Hepatocyte (in vitro differentiated cells): ENCODE results near the gene TMEM147. TPM values are rescaled to one million over a fixed set of nuclear protein-coding genes. Genes with fewer than 3 reads are reported as not detected.
A peak's percentile ranks its signal among the peaks of the same experiment; 100 is the strongest.
"Not testable (repeated sequence)": the region's sequence is repeated elsewhere in the genome, so short reads cannot be mapped to it uniquely, and the experiment has no call there.

ENCODE experiments used
- DNase-seq: peaks from one replicate; pipeline ENCODE4 v3.0.0-alpha.2; 2016; ENCODE audit warnings: low spot score
- H2AFZ ChIP-seq: fragments of 200-600 bp; sonication (generic); 2 replicates; pipeline ENCODE4 v1.6.0; 2016; ENCODE audit warnings: antibody characterized with exemption, mild to moderate bottlenecking
- H3K27ac ChIP-seq: fragments of 200-600 bp; sonication (generic); 2 replicates; pipeline ENCODE4 v1.5.1; 2016; ENCODE audit warnings: mild to moderate bottlenecking
- H3K27me3 ChIP-seq: fragments of 200-600 bp; sonication (generic); 2 replicates; pipeline ENCODE4 v1.6.1; 2016
- H3K36me3 ChIP-seq: fragments of 200-600 bp; sonication (generic); replicated peaks from 2 replicates; pipeline ENCODE4 v1.5.1; 2016; ENCODE audit warnings: low read depth; ENCODE audit not compliant: insufficient read depth
- H3K4me1 ChIP-seq: fragments of 200-600 bp; sonication (generic); 2 replicates; pipeline ENCODE4 v1.5.1; 2016; ENCODE audit warnings: mild to moderate bottlenecking, moderate library complexity; ENCODE audit not compliant: insufficient read depth
- H3K4me2 ChIP-seq: fragments of 200-600 bp; sonication (generic); 2 replicates; pipeline ENCODE4 v1.6.0; 2016
- H3K4me3 ChIP-seq: fragments of 200-600 bp; sonication (generic); 2 replicates; pipeline ENCODE4 v1.5.1; 2016; ENCODE audit warnings: mild to moderate bottlenecking
- H3K79me2 ChIP-seq: fragments of 200-600 bp; sonication (generic); 2 replicates; pipeline ENCODE4 v1.6.0; 2017; ENCODE audit warnings: mild to moderate bottlenecking
- H3K9me2 ChIP-seq: fragments of 200-600 bp; sonication (generic); replicated peaks from 2 replicates; pipeline ENCODE4 v1.6.0; 2017; ENCODE audit warnings: mild to moderate bottlenecking; ENCODE audit not compliant: insufficient read depth
- H3K9me3 ChIP-seq: fragments of 200-600 bp; sonication (generic); 2 replicates; pipeline ENCODE4 v1.5.1; 2016; ENCODE audit warnings: low read depth, mild to moderate bottlenecking
- H4K20me1 ChIP-seq: fragments of 200-600 bp; sonication (generic); 2 replicates; pipeline ENCODE4 v1.6.0; 2016; ENCODE audit warnings: mild to moderate bottlenecking; ENCODE audit not compliant: insufficient read depth, poor library complexity, severe bottlenecking
- CTCF ChIP-seq: fragments of 200-600 bp; sonication (generic); IDR thresholded peaks from 2 replicates; pipeline ENCODE4 v1.5.1; 2016; ENCODE audit warnings: antibody characterized with exemption, mild to moderate bottlenecking; ENCODE audit not compliant: poor library complexity
- EZH2 ChIP-seq: fragments of 200-600 bp; sonication (generic); IDR thresholded peaks from 2 replicates; pipeline ENCODE4 v1.6.1; 2016; ENCODE audit warnings: antibody characterized with exemption, mild to moderate bottlenecking, borderline replicate concordance
- EZH2phosphoT487 ChIP-seq: fragments of 200-600 bp; sonication (generic); IDR thresholded peaks from one replicate; pipeline ENCODE4 v1.6.1; 2018; ENCODE audit warnings: antibody characterized with exemption, mild to moderate bottlenecking, low read depth, moderate library complexity; ENCODE audit not compliant: unreplicated experiment, severe bottlenecking
- WGBS: methylation state at CpG from one replicate; pipeline ENCODE4 v1.1.6; 2016; ENCODE audit warnings: low lambda C conversion rate; ENCODE audit errors: missing lambda C conversion rate; 5-methylcytosine and 5-hydroxymethylcytosine counted together
- polyA plus RNA-seq: library from polyadenylated mRNA; unstranded; fragments of >200 nt; fragmentation: Nextera tagmentation; extraction: Ambion mirVana; gene quantifications from 2 replicates; pipeline ENCODE4 v1.2.1, GENCODE V29; 2016
- total RNA-seq: library from RNA; depleted of rRNA; stranded (reverse); fragments of >200 nt; gene quantifications from 2 replicates; pipeline ENCODE4 v1.2.3, GENCODE V29; 2014

The TMEM147 gene
- total and polyA plus RNA-seq, 2 experiments from 2014 or later: 115 to 287 TPM

- Histone ChIP-seq H2AFZ (no peak overlapping the region), H3K4me1 (no peaks in the 10 kb centered on the region), H3K4me3 (no peak overlapping the region), H3K27ac (no peak overlapping the region), H3K27me3 (no peaks in the 10 kb centered on the region), H3K4me2 (no peak overlapping the region), H3K36me3 (no peaks in the 10 kb centered on the region), H3K79me2 (no peaks in the 10 kb centered on the region), H3K9me2 (no peaks in the 10 kb centered on the region), H4K20me1 (no peaks in the 10 kb centered on the region), H3K9me3 (no peaks in the 10 kb centered on the region)
- 34% methylated on average over 8 of the region's 8 CpGs for WGBS
- TF ChIP-seq EZH2phosphoT487: no peak
- peak; percentile 67 for TF ChIP-seq CTCF
- peak; percentile 64 for DNase-seq
Observed at GRCh38 chr19:35592226-35592625, 46.8 kb downstream of the TMEM147 start.

- DNase-seq, H4K20me1 ChIP-seq, H3K4me2 ChIP-seq, H3K4me1 ChIP-seq, H3K36me3 ChIP-seq, H3K9me2 ChIP-seq, H3K79me2 ChIP-seq, H3K9me3 ChIP-seq, H2AFZ ChIP-seq, H3K27ac ChIP-seq, H3K27me3 ChIP-seq, H3K4me3 ChIP-seq: not testable (repeated sequence)
- 93% methylated on average over 3 of the region's 3 CpGs for WGBS
Observed at GRCh38 chr19:35595026-35595425, 49.6 kb downstream of the TMEM147 start.

GRCh38 chr19:35595928-35596327 lies 50.5 kb downstream of the TMEM147 start:
- Histone ChIP-seq H3K27me3 (no peaks in the 10 kb centered on the region), H3K9me3 (no peaks in the 10 kb centered on the region), H3K4me3 (no peak overlapping the region), H3K9me2 (no peaks in the 10 kb centered on the region), H2AFZ (no peak overlapping the region), H3K36me3 (no peaks in the 10 kb centered on the region), H3K4me1 (no peaks in the 10 kb centered on the region), H3K79me2 (no peaks in the 10 kb centered on the region), H4K20me1 (no peaks in the 10 kb centered on the region), H3K27ac (no peak overlapping the region), H3K4me2 (no peak overlapping the region)
- WGBS: 95% methylated on average over 1 of the region's 1 CpG
- DNase-seq: no peak
- TF ChIP-seq EZH2phosphoT487: no peak

GRCh38 chr19:35596366-35596999 lies 51.1 kb downstream of the TMEM147 start:
- no peak overlapping the region for H3K4me2 ChIP-seq
- H3K9me2 ChIP-seq: no peaks in the 10 kb centered on the region
- no peaks in the 10 kb centered on the region for H3K9me3 ChIP-seq
- TF ChIP-seq EZH2phosphoT487 (no peak), EZH2 (no peak), CTCF (no peak)
- 81% methylated on average over 4 of the region's 4 CpGs for WGBS
- no peak for DNase-seq
- H3K4me1 ChIP-seq: no peaks in the 10 kb centered on the region
- H3K79me2 ChIP-seq: no peaks in the 10 kb centered on the region
- no peaks in the 10 kb centered on the region for H3K27me3 ChIP-seq
- H3K4me3 ChIP-seq: no peak overlapping the region
- H3K36me3 ChIP-seq: no peaks in the 10 kb centered on the region
- no peak overlapping the region for H3K27ac ChIP-seq
- H4K20me1 ChIP-seq: no peaks in the 10 kb centered on the region
- H2AFZ ChIP-seq: no peak overlapping the region

Other genes with a start within 250 kb of the TMEM147 start
- 1.6 and 3.5 TPM in 2 replicates for gene CD22, start 216.4 kb upstream of the TMEM147 start, total RNA-seq
- gene CD22, start 216.4 kb upstream of the TMEM147 start, polyA plus RNA-seq: 1.9 TPM in 1 of 2 replicates, not detected in the other
- not detected in 2 replicates for gene FFAR1, start 197.7 kb upstream of the TMEM147 start, total RNA-seq
- not detected in 2 replicates for gene FFAR1, start 197.7 kb upstream of the TMEM147 start, polyA plus RNA-seq
- 0.80 and 1.6 TPM in 2 replicates for gene FFAR3, start 187.2 kb upstream of the TMEM147 start, total RNA-seq
- 2.4 TPM in 1 of 2 replicates, not detected in the other for gene FFAR3, start 187.2 kb upstream of the TMEM147 start, polyA plus RNA-seq
- gene GPR42, start 174.6 kb upstream of the TMEM147 start, total RNA-seq: not detected in 2 replicates
- 0.17 TPM in 1 of 2 replicates, not detected in the other for gene GPR42, start 174.6 kb upstream of the TMEM147 start, polyA plus RNA-seq
- 0.16 and 0.20 TPM in 2 replicates for gene FFAR2, start 97.4 kb upstream of the TMEM147 start, total RNA-seq
- gene FFAR2, start 97.4 kb upstream of the TMEM147 start, polyA plus RNA-seq: 0.64 TPM in 1 of 2 replicates, not detected in the other
- 1.6 and 2.7 TPM in 2 replicates for gene KRTDAP, start 55.2 kb upstream of the TMEM147 start, total RNA-seq
- gene KRTDAP, start 55.2 kb upstream of the TMEM147 start, polyA plus RNA-seq: 0.97 and 1.6 TPM in 2 replicates
- gene DMKN, start 32.0 kb upstream of the TMEM147 start, total RNA-seq: 57.0 and 64.1 TPM in 2 replicates
- 99.5 and 111 TPM in 2 replicates for gene DMKN, start 32.0 kb upstream of the TMEM147 start, polyA plus RNA-seq
- 0.40 TPM in 1 of 2 replicates, not detected in the other for gene SBSN, start 17.3 kb upstream of the TMEM147 start, total RNA-seq
- gene SBSN, start 17.3 kb upstream of the TMEM147 start, polyA plus RNA-seq: 0.19 and 0.66 TPM in 2 replicates
- gene GAPDHS, start 12.2 kb upstream of the TMEM147 start, total RNA-seq: not detected in 2 replicates
- not detected in 2 replicates for gene GAPDHS, start 12.2 kb upstream of the TMEM147 start, polyA plus RNA-seq
- gene ATP4A, start 18.0 kb downstream of the TMEM147 start, total RNA-seq: 5.0 and 6.4 TPM in 2 replicates
- gene ATP4A, start 18.0 kb downstream of the TMEM147 start, polyA plus RNA-seq: 3.5 and 5.1 TPM in 2 replicates
- not detected in 2 replicates for gene PMIS2, start 40.5 kb downstream of the TMEM147 start, total RNA-seq
- not detected in 2 replicates for gene PMIS2, start 40.5 kb downstream of the TMEM147 start, polyA plus RNA-seq
- 4.9 and 6.3 TPM in 2 replicates for gene HAUS5, start 67.1 kb downstream of the TMEM147 start, total RNA-seq
- gene HAUS5, start 67.1 kb downstream of the TMEM147 start, polyA plus RNA-seq: 12.6 and 15.4 TPM in 2 replicates
- 43.3 and 43.6 TPM in 2 replicates for gene RBM42, start 83.4 kb downstream of the TMEM147 start, total RNA-seq
- 113 and 125 TPM in 2 replicates for gene RBM42, start 83.4 kb downstream of the TMEM147 start, polyA plus RNA-seq
- 1.0 and 1.4 TPM in 2 replicates for gene ETV2, start 96.1 kb downstream of the TMEM147 start, total RNA-seq
- 0.79 and 3.5 TPM in 2 replicates for gene ETV2, start 96.1 kb downstream of the TMEM147 start, polyA plus RNA-seq
- gene COX6B1, start 102.7 kb downstream of the TMEM147 start, total RNA-seq: 586 and 603 TPM in 2 replicates
- 635 and 692 TPM in 2 replicates for gene COX6B1, start 102.7 kb downstream of the TMEM147 start, polyA plus RNA-seq
- gene UPK1A, start 120.9 kb downstream of the TMEM147 start, total RNA-seq: 3.6 and 7.8 TPM in 2 replicates
- gene UPK1A, start 120.9 kb downstream of the TMEM147 start, polyA plus RNA-seq: 19.6 and 27.5 TPM in 2 replicates
- not detected in 2 replicates for gene ZBTB32, start 158.9 kb downstream of the TMEM147 start, total RNA-seq
- gene ZBTB32, start 158.9 kb downstream of the TMEM147 start, polyA plus RNA-seq: 0.11 and 0.80 TPM in 2 replicates
- 6.9 and 12.8 TPM in 2 replicates for gene KMT2B, start 172.4 kb downstream of the TMEM147 start, total RNA-seq
- 9.3 and 10.7 TPM in 2 replicates for gene KMT2B, start 172.4 kb downstream of the TMEM147 start, polyA plus RNA-seq
- gene IGFLR1, start 196.8 kb downstream of the TMEM147 start, total RNA-seq: 3.6 and 5.6 TPM in 2 replicates
- gene IGFLR1, start 196.8 kb downstream of the TMEM147 start, polyA plus RNA-seq: 4.5 and 4.6 TPM in 2 replicates
- 11.4 and 27.4 TPM in 2 replicates for gene U2AF1L4, start 199.8 kb downstream of the TMEM147 start, total RNA-seq
- gene U2AF1L4, start 199.8 kb downstream of the TMEM147 start, polyA plus RNA-seq: 60.7 and 76.0 TPM in 2 replicates
- gene PSENEN, start 200.0 kb downstream of the TMEM147 start, total RNA-seq: 24.8 and 39.1 TPM in 2 replicates
- 106 and 127 TPM in 2 replicates for gene PSENEN, start 200.0 kb downstream of the TMEM147 start, polyA plus RNA-seq
- 7.9 and 12.0 TPM in 2 replicates for gene LIN37, start 202.9 kb downstream of the TMEM147 start, total RNA-seq
- 13.6 and 17.6 TPM in 2 replicates for gene LIN37, start 202.9 kb downstream of the TMEM147 start, polyA plus RNA-seq
- gene HSPB6, start 211.4 kb downstream of the TMEM147 start, total RNA-seq: 7.1 and 14.2 TPM in 2 replicates
- 235 and 240 TPM in 2 replicates for gene HSPB6, start 211.4 kb downstream of the TMEM147 start, polyA plus RNA-seq
- 3.7 and 12.2 TPM in 2 replicates for gene PROSER3, start 212.6 kb downstream of the TMEM147 start, total RNA-seq
- gene PROSER3, start 212.6 kb downstream of the TMEM147 start, polyA plus RNA-seq: 26.5 and 30.7 TPM in 2 replicates
- gene ARHGAP33, start 229.9 kb downstream of the TMEM147 start, total RNA-seq: 0.84 and 6.7 TPM in 2 replicates
- gene ARHGAP33, start 229.9 kb downstream of the TMEM147 start, polyA plus RNA-seq: 7.9 and 11.4 TPM in 2 replicates